NCI-H526 (cell line): ENCODE results near the gene RGMB.

ENCODE experiments used
- DNase-seq, 2 experiments: peaks; one replicate each; lab custom pipeline; 2025; lab: John Stamatoyannopoulos, UW

Gene RGMB

DNA sequence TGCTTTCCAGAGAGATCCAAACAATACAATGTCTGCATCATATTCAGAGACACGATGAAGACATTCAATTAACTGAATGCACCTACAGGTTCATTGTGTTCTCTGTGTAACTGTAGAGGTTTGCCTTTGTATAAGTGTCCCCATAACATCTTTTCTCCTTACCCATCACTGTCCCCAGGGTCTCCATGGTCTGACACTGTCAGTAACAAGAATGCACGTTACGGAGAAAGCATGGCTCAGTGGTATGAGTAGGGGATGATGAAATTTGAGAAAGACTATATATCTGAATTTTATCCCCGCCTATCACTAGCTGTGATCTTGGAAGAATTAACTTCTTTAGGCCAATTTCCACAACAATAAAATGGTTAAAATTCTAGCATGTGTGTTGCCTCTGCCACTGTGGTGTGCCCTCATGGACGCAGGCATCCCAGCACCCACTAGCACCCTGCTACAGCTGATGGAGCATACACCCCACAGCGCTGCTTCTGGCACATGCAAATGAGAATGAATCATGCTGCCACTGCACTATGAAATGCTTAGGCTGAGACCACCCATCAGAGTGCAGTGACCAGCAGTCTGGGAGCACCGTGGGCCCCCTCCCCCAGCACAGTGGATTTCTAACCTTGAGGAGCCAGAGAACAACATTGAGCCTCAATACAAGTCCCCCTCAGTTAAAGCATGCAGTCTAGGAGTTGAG lies 54.3 kb downstream of the RGMB start:
- no peak for DNase-seq

DNA sequence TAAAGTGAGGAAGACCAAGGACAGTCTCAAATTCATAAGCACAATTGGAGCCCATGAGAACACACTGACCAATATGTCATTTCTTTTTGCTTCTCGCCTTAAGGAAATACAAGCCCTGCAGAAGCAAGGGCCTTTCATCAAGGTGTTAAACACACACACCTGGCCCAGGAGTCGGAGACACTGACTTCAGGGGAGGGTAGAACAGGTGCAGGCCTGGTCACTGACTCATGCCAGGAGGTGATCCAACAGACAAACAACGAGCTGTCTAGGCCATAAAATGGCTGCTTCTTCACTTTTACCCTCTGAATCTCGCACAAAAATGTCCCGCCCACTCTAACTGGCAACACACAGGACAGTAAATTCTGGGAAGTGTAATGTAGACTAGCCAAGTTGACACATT lies 62.7 kb downstream of the RGMB start:
- no peak for DNase-seq

DNA sequence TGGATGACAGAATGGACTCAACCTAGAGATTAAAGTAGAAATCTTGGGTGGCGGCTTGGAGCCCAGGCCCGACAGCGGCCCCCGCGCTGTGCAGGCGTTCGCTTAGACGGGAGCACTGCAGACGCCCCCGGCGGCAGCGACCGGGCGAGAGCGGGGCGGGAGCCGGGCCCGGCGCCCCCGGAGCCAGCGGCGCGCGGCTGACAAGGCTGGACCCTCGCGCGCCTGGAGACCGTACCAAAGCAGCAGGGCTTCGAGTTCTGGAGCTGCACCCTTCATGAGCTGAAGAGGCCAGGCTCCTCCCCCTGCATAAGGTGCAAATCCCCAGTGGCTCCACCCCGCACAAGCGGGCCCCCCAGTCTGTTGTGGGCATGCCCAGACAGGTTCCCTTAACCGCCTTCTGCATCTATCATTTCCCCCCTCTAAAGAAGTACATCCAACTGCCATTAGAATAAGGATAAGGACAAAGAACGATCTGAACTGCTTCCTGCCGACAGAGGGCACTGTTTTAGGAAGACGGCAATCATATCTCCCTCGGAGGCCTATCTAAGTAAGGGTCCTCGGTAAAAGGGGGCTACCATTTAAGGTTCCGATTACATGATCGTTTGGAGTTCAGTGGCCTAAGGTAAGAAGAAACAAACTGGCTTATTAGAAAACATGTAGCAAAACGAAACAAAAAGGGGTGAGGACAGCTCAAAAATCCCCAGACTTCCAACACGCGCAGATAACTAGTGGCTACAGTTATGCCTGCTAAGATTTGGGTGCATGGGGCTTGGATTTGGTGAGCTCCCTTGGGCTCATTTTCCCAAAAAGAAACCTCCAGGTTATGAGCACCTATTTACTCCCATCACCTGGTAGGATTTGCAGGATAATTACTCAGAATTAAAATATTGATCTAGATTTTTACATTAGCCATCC lies 66.3 kb downstream of the RGMB start:
- DNase-seq = no peak

DNA sequence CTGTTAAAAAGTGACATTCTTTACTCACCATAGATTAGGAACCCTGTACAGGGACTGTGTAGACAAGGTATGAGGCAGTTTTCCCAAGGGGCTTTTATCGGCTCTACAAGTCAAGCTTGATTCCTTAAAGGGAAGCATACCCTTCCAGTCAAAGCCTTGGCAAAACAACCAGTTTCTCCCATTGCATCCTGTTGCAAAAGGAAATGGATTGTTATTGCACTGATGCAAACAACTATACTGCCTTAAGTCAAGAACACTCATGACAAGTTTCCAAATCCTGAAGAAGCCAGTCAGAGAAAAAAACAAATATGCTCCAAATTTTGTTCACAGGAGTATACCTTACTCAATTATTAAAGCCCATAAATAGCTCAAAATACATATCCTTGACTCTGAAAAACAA lies 67.5 kb downstream of the RGMB start:
- no peak for DNase-seq

DNA sequence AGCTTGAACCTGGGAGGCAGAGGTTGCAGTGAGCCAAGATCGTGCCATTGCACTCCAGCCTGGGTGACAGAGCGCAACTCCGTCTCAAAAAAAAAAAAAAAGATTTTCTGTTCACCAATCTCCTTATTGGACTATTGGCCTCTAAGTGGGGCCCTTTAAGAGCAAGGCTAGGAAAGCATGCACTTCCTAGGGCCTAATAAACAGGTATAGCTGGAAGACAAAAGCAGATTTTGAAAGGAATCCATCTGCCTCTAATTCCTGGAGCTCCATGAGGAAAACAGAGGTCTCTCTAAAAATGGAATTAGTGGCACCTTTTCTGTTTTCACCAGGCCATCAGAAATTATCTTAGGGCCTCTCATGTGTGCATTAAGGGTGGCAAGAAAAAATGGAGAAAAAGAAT lies 70.0 kb downstream of the RGMB start:
- DNase-seq = no peak

DNA sequence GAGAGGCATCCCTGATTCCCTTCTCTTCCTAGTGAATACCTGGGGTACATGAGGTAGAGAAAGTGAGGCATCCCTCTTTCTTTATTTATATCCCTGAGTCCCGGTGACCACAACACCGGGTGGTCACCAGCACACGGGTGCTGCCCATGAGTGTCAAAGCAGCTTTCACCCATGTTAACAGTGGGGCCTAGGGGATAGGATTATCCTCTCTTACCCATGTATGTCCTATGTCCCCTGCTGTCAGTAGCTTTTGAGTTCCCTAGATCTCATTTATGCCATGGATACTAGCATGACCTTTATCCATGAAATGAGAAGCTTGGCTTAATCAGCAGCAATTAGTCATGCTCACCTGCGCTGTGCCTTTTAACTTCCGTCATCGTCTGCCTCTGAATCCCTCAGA lies 71.4 kb downstream of the RGMB start:
- no peak for DNase-seq

DNA sequence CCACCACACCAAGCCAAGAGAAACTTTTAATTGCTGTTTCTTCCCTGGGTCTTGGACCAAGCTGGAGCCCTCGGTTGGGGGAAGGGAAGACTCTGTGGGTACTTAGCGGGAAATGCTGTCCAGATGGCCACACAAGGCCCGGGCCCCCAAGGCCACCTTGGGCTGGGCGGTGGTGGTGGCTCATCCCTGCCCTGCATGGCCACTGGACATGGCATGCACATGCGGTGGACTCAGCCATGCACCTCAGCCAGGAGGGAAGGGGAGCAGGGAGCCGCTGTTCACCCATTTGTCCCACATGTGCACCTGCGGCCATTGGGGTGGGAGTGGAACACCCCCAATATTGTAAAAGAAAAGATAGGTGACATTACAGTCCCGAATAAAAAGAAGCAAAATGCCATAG lies 72.4 kb downstream of the RGMB start:
- DNase-seq = no peak
